IPS DF 19.7 (cell line): ENCODE results near the gene ALDH1A3.

Experiments
- DNase-seq: peaks from one replicate; pipeline ENCODE4 v3.0.0-alpha.2; 2013; ENCODE audit warnings: low read depth, low spot score

The ALDH1A3 gene

GRCh38 chr15:100949691-100950090, 70.1 kb downstream of the ALDH1A3 start:
- no peak for DNase-seq

GRCh38 chr15:100951965-100952364, 72.3 kb downstream of the ALDH1A3 start:
- no peak for DNase-seq

DNA sequence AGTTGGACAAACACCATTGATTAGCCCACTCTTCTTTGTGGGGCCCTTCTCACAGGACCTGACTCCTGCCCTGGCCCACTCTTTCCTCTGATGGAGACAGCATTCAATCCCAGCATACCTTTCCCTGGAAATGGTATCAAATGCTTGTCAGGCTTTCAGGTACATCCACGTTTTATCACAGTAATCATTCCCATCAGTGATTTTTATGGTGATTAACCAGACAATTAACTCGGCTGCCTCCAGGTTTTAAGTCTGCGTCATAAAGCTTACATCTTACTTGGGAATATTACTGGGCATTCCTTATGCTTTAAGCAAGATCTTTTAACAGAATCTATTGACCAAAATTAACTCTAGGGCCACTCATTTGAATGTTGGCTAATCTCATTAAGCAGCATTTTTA, 72.9 kb downstream of the ALDH1A3 start:
- no peak for DNase-seq

DNA sequence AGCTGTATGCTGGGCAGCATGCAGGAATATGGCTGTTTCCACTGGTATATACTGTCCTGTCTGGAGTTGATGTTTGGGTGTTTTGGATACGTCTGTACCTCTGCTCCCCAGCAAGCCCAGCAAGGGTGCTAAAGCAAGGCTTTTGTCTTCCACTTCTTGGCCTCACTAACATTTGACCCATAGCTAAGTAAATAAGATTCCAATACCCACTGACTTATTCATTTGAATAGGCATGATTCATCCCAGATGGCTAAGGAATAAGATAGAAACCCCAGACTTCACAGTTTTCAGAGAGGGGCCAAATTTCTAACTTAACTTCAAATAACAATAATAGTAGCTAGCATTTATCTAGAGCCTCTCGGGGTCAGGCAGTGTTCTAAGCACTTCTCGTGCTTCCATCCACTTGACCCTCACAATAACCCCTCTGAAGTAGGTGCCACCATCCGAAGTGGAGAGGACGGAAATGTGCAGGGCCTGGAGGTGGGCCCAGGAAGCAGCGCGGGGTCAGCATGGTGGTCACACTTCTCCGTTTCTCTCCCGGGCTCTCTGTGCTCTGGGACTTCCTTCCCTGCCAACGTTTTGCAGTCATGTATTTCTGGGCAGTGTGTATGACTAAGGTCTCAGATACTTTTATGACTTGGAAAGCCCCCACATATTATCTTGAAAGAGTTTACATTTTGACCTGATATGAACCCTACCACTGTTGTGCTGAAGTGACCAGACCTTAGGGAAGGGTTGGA, 78.9 kb downstream of the ALDH1A3 start:
- DNase-seq, result no peak

- DNase-seq, result no peak
Observed at GRCh38 chr15:100959066-100960050, 79.7 kb downstream of the ALDH1A3 start.
